NCI-H2029 (cell line): ENCODE measurements around the gene LAMTOR5.
"Not testable (repeated sequence)": the region's sequence is repeated elsewhere in the genome, so short reads cannot be mapped to it uniquely, and the experiment has no call there.

Experiments used
- DNase-seq: peaks from one replicate; lab custom pipeline; 2025; lab: John Stamatoyannopoulos, UW

The LAMTOR5 gene

DNA sequence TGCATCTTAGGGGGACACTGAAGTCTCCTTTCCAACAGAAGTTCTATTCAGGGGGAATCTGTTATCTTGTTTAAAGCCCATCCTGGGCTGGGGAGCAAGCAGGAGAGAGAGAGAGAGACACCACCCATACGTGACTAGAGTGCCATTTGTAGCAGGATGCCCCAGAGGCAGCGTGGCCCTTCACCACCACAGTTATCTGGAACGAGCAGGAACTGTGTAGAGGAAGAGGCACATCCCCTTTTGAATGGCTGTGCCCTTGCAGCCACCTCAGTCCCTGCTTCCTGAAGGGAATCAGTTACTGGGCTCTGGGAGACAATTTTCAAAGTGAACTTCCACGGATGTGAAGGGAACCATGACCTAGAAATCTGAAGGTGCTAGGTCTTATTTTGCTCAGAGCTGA, 19.4 kb upstream of the LAMTOR5 start:
- no peak for DNase-seq

DNA sequence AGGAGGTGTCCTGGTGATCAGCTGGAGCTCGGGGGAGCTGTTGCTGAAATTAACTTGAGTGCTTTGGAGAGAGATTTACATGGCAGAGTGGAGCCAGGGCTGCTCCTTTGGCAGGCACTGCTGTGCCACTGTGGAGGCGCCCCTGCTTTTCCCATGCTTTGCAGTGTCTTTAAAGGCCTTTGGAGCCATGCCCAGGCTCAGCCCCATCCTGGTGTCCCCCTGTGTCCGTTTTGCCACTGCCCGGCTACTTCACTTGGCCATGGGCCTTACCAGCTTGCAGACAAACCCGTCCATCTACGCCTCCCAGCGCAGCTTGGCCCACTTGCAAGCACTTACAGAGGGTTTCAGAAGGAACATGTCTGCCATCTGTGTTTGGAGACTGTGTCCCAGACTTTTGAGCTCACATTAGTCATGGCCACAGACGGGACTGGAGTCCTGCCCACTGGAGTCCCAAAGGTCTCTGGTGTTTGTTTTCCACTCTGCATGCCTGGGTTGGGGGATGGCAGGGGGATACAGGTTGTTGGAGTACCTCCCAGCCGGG, 18.2 kb upstream of the LAMTOR5 start:
- DNase-seq: no peak

DNA sequence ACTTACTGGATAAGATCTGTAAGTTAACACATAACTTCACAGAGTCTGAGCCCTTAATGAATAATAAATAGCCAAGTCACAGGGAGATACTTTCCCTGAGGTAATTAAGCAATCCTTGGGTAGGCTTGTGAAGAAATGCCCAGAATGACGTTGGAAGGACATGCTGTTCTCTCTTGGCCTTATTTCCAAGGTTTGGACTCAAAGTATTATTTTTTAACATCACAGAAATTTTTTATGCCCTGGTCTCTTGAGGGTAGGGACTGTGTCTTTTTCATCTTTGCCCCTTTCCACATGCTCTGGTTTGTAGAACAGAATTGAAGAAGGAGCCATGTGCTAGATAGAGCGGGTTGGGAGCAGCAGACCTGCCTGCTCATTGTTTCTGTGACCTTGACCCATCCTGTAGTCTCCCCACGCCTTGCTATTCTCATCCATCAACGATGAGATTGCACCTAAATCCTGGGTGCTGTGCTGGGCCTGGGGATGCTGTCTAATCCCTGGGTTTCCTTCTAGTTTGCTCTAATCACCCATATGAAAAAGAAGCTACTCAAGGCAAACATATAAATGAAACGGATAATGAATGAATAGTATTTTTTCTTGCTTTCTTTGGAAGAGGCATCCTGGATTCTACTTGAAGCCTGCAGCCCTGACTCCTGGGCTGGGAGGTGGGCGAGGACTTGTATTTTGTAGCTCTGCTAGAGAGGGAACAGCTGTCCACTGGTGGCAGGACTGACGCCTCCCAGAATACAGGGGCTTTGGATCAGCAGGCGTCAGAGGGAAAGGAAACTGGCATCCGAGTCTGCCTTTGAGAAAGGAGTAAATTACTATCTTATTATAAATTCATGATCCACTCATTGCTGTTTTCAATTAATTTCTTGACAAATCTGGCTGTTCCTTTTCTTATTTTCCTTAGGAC, 17.5 kb upstream of the LAMTOR5 start:
- no peak for DNase-seq

DNA sequence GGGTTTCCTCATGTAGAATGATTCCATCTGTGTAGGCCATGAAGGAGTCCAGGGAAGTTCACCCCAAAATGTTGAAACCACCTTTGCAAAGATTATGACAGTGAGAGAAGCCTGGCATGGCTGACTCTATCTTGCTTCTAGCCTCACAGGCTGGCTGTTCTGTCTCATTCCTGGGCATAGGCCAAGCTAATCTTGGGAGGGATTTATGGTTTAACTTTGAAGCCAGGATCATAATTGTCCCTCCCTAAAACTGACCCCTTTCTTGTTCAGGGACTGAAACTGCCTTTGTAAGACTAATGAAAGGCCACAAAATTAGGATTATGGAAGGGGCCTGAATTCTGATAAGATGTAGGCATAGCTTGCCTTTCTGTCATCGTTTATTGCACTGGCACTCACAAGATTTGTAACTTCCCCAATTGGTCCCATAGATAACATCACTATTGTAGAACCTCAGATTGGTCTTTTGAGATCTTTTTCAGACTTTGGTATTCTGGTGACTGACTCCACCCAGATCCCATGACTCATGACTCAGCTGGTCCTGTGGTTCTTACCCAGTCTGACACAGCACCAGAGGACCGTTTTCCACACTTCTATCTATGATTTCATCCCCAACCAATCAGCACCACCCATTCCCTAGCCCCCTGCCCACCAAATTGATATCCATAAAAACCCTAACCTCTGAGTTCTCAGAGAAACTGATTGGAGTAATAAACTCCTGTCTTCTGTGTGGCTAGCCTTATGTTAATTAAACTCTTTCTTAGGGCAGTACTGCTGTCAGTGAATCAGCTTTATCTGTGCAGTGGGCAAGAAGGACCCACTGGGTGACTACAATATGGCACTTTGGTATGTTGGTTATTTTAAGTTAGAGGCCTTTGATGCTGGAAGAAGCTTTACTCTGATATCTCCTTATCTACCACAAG, 13.6 kb upstream of the LAMTOR5 start:
- DNase-seq: no peak

DNA sequence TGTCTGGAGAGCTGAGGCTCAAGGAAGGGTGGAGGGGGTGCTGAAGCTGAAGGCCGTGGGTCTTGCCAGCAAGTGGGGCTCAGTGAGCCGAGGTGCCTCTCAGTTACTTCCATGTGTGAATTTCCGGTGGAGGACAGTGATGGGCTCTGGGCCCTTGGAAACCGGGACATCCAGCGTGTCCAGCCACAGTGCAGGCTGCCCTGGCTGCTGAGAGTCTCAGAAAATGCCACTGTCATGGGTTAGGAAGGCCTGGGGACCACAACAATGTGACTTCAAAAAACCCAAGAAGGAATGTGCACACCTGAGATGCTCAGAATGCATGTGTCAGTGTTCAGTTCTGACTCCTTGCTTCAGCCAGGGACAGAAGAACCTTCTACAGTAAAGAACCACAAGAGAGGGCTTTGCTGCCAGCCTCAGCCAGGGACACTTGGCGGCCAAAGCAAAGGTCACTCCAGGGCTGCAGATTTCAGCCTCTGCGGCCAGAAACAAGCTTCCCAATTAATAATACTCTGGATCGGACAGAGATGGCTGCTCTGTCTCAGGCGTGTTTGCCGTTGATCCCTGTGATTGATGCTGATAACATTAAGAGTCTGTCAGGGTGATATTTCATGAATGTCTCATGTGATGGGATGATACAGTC, 12.6 kb upstream of the LAMTOR5 start:
- DNase-seq: no peak

DNA sequence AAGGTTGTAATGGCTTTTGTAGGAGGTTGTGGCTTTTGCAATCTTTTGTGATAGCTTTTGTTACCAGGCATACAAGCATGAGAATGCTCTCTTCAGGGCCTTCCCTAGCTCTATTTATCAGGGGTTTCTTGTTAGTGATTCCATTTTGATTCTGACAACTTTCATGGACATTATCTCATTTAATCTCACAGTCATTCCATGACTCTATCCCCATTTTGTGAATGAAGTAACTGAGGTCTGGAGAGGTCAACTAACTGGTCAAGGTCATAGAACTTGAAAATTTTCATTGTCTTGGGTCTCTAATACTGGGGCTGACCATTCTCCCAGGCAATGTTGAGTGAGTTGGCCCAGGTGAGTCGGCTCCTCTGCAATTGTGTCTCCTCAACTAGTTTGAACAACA, 11.2 kb upstream of the LAMTOR5 start:
- DNase-seq: no peak

DNA sequence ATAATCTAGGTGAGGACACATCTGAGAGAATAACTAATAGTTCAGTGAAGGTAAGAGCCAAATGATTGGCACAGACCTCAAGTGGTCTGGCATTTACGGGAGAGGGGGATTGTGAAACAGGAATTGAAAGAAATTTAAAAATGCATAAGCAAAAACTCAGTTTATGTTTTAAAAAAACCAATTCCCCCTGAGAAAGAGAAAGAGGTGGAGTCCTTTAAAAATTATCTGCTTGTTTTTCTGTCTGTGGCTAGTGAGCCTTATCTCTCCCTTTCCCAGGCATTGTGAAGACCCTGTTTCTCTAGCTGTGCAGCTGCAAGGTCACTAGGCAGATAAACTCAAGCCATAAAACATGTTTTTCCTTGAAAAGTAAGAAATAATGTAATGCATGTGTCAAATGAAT, 5.6 kb upstream of the LAMTOR5 start:
- DNase-seq: not testable (repeated sequence)

DNA sequence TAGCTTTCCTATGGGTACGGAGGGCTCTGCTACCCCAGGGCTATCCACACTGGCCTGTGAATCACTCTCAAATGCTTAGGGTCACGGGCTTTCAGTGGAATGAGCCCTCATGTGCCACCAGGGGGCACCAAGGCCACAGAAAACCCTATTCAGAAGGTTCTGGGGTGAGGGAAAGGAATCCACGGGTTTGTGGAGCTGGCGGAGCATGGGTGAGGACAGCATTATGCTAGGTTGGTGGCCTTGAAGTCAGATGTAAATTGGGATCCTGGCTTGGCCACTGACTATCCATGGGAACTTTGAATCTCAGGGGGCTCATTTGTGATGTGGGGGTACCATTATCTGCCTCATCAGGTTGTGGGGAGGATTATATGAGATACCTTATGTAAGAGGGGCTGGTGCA, 5.1 kb upstream of the LAMTOR5 start:
- no peak for DNase-seq

DNA sequence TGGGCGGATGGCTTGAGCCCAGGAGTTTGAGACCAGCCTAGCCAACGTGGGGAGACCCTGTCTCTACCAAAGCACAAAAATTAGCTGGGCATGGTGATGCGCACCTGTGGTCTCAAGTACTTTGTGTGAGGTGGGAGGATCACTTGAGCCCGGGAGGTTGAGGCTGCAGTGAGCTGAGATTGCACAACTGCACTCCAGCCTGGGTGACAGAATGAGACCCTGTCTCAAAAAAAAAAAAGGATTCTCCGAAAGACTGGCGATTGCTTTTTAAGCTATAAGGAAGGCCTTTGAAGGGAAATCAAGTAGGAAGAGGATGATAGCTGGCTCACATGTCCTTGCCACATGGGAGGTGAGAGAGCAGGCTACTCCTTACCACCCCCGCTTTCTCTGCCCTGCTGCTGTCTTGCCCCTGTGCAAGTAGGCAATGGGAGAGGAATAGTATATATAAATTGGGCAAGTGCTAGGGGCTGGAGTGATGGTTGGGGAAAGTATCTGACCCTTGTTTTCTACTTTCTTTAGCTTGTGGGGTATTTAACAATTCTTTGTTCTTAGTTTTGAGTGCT, 3.8 kb upstream of the LAMTOR5 start:
- no peak for DNase-seq

DNA sequence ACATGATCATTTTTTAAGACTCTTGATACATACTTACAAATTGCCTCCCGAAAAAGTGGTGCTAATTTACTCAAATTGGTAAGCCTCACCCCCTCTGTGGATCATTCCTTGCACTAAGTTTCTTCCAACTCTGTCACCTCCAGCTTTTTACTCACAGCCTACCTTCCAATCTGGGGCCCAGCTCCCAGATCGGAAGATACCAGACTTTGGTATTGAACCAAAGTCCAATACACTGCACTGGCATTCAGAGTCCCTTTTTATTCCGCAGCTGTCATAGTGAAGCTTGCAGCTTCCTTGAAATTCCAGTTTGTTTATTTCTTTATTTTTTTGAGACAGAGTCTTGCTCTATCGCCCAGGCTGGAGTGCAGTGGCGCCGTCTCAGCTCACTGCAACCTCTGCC, 1.8 kb upstream of the LAMTOR5 start:
- DNase-seq: no peak

DNA sequence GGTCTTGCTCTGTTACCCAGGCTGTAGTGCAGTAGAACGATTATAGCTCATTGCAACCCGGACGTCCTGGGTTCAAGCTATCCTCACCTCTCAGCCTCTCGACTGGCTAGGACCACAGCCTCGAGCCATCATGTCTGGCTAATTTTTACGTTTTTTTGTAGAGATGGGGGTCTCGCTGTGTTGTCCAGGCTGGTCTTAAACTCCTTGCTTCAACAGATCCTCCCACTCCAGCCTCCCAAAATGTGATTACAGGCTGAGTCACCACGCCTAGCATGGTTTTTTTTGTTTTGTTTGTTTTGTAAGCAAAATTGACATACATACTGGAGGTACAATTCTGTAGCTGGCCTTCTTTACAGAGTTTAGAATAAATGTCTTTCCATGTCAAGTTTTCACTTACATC, 994 bp upstream of the LAMTOR5 start:
- no peak for DNase-seq

DNA sequence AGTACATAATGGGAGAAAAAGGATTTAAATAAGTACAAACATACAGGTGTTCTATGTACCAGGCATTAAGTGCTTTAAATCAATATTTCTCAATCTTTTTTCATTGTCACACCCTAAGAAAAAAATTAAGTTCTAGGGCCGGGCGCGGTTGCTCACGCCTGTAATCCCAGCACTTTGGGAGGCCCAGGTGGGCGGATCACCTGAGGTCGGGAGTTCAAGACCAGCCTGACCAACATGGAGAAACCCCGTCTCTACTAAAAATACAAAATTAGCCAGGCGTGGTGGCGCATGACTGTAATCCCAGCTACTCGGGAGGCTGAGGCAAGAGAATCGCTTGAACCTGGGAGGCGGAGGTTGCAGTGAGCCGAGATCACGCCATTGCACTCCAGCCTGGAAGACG, 1.1 kb downstream of the LAMTOR5 start:
- DNase-seq: not testable (repeated sequence)

DNA sequence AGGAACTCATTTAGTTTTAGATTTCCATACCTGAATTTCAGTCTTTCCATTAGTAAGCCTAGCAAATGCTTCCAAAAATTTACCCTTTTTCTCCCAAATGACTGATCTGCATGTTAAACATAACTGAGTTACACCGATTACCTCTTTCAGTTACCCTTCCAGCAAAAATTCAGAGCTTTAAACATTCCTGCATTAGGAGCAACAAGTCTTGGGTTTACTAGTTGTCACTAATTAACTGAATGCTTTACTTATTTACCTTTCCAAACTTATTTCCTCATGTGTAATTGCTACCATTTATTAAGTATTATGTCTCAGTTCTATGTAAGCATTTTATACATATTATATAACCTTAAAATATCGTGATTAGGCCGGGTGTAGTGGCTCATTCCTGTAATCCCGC, 3.1 kb downstream of the LAMTOR5 start:
- no peak for DNase-seq

DNA sequence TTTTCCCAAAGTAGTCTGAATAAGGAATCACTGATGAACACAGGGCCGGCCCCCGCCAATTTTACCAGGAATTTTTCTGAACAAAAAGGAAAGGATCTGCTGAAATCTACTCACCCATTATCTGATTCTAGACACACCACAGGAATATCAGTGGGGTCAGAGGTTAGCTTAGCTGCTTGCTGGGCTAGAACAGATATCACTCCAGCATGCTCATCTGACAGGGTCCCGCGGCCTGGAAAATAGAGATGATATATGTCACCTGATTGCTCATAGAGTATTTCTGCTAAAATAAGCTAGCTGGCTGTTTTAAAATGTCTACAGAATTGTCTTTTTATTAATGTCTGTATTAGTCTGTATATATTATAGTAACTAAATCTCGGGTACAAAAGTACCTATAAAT, 3.7 kb downstream of the LAMTOR5 start:
- no peak for DNase-seq

DNA sequence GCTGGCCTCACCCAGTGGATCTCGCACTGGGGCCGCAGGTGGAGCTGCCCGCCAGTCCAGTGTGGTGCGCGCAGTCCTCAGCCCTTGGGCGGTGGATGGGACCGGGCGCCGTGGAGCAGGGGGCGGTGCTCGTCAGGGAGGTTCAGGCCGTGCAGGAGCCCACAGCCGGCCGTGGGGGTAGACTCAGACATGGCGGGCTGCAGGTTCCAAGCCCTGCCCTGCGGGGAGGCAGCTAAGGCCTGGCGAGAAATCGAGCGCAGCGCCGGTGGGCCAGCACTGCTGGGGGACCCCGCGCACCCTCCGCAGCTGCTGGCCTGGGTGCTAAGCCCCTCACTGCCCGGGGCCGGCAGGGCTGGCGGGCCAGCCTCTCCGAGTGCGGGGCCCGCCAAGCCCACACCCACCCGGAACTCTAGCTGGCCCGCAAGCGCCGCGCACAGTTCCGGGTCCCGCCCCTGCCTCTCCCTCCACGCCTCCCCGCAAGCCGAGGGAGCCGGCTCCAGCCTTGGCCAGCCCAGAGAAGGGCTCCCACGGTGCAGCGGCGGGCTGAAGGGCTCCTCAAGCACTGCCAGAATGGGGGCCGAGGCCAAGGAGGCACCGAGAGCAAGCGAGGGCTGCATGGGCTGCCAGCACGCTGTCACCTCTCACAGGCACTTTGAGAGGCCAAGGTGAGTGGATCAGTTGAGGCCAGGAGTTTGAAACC, 11.1 kb downstream of the LAMTOR5 start:
- not testable (repeated sequence) for DNase-seq

DNA sequence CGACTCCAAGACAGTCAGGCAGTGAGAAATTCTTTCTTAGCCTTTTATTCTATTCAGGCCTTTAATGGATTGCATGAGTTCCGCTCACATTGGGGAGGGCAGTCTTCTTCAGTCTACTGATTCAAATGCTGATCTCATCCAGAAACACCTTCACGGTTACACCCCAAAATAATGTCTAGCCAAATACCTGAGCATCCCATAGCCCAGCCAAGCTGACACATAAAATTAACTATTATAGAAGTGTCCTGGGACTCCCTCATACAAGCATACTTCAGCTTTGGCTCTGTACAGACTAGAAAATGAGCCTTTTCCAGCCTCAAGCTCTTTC, 13.0 kb downstream of the LAMTOR5 start:
- no peak for DNase-seq

DNA sequence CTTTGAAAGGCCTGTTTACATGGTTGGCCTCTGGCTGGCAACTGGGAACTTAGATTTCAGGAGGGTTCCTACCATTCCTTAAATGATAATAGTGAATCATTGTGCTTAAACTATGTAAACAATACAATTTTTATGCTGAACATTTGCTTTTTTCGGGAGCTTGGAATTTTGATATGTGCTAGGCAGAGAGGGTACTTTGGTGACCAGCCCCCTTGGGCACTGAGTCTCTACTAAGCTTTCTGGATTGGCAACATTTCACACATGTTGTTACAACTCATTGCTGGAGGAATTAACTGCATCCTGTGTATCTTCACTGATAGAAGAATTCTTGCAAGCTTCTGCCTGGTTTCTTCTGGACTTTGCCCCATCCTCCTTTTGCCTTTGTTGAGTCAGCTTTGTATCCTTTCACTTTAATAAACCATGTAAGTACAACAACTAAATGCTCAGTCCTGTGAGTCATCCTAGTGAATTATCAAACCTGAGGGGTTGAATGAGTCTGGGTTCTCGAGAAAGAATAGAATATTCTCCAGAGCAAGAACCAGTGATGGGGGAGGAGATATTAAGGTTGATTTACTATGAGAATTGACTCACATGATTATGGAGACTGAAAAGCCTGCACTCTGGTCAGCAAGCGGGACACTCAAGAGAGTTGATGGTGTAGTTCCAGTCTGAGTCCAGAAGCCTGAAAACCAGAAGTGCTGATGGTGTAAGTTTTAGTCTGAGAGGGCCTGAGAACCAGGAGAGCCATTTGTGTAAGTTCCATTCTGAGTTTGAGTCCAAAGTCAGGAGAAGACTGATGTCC, 13.6 kb downstream of the LAMTOR5 start:
- DNase-seq: no peak

DNA sequence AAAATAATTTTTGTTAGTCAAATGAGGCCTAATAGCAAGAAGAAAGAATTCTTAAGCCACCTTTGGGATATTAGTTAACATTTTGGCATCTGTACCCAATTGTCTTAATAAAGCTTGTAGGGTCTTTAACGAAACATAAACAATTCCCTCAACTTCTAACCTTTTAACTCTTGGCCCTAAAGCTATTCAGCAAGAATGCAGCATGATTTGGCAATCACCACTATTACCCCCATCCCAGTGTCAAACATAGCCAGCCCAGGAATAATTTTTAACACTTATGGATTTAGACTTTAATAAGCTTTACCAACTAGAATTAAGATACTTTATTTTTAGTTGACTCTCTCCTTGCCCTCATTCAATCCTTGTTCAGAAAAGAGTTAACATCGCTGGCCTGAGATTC, 14.2 kb downstream of the LAMTOR5 start:
- DNase-seq: no peak

DNA sequence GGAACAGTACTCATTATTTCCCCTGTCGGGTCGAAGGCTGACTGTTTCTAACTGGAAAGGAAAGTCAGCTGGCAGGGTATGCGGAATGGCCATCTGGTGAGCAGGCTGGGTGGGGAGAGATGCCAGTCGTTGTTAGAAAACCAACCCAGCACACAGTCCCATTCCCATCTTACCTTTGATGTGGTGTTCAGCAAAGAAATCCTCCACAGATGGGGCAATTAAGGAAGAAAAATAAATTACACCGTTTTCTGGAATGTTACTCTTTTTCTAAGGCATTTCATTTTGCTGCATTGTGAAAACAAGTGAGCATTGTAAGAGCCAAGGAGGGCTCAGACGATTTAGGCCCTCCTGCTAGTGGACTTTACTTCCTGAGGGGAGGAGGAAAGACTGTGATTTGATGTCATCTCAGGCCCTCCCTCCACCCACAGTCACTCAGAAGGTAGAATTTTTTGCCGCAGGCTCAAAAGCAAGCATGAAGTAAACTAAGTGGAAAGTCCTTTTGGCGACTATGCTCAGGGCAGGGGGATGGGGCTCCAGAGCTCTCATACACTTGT, 16.7 kb downstream of the LAMTOR5 start, which contains the start of gene SLC16A4:
Gene SLC16A4 (minus strand): TSS at position 335 of the 554 bp plus-strand sequence. CDS start 1,703 bp downstream, outside the sequence.
- DNase-seq: no peak

DNA sequence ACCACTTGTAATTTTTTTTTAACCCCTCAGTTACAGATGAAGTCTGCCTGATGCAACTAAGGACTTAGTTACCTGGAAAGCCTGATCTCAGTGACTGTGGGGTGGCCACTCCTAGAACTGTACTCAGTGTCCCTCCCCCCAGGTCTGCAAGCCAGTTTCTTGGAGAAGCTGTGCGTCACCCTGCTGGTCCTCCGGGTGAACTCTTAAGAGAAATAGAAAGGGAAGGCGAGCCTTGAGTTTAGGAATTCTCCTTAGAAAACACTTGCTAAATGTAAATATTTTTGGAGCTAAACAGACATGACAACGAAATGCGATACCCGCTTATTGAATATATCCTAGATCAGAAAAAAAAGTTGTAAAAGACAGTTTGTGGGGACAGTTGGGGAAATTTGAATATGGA, 17.4 kb downstream of the LAMTOR5 start:
- DNase-seq: no peak
